K562 (cell line): ENCODE results near the gene ETS1. TPM values are rescaled to one million over a fixed set of nuclear protein-coding genes. Genes with fewer than 3 reads are reported as not detected.

Experiments
- ATAC-seq: fragments of 200-7000 bp; cut with Tn5 transposase; 3 replicates; pipeline ENCODE4 v1.9.1; 2020; ENCODE audit warnings: moderate library complexity
- BruUV-seq: library from RNA; stranded (reverse); fragments of 400-500 nt; replicated peaks from 2 replicates; lab custom pipeline; 2021; lab: Mats Ljungman, UMichigan
- CTCF ChIA-PET: fragments of 300-600 bp; formaldehyde crosslinking; extraction: SDS; loops from one replicate; lab custom pipeline; 2021; ENCODE audit warnings: low intra/inter-chr PET ratio; lab: Yijun Ruan, JAX
- POLR2A ChIA-PET: fragments of 300-600, 350-650 bp; sonication (Branson Sonifier 250); formaldehyde crosslinking; extraction: SDS; loops from one replicate; lab custom pipeline; 2021; ENCODE audit warnings: antibody characterized with exemption, inconsistent platforms; lab: Yijun Ruan, JAX
- DNase-seq, 4 experiments: peaks; one replicate each; pipeline versions ENCODE4 v3.0.0 to v3.0.0-alpha.2; 2011 to 2018; ENCODE audit warnings: low spot score in 3 of 4, mixed read lengths in 3 of 4; ENCODE audit errors: extremely low read depth in 1 of 4
- FAIRE-seq: peaks from 2 replicates; lab custom pipeline; 2011; peaks lifted over from hg19 to GRCh38; lab: Jason Lieb, UNC
- H2AFZ ChIP-seq: 2 replicates; pipeline ENCODE4 v1.6.0; 2011; ENCODE audit warnings: low read depth, low read length, control low read depth, inconsistent platforms
- H3K27ac ChIP-seq: fragments of 200-600 bp; 3 replicates; pipeline ENCODE4 v1.8.0; 2011; ENCODE audit warnings: low read depth, mild to moderate bottlenecking, control low read depth, inconsistent platforms, low read length, moderate library complexity, mixed read lengths; ENCODE audit errors: extremely low read depth
- H3K27me3 ChIP-seq, 2 experiments: fragments of 300-600 bp in 1 of 2; 2 replicates in 1 of 2; 3 replicates in 1 of 2; pipeline versions ENCODE4 v1.6.0 to v1.8.0; 2011; ENCODE audit warnings: inconsistent platforms in 2 of 2, low read length in 2 of 2, mild to moderate bottlenecking in 1 of 2, mixed read lengths in 1 of 2, moderate library complexity in 1 of 2; ENCODE audit not compliant: control insufficient read depth in 2 of 2, insufficient read depth in 2 of 2
- H3K36me3 ChIP-seq: fragments of 300-600 bp; 3 replicates; pipeline ENCODE4 v1.8.0; 2011; ENCODE audit warnings: mild to moderate bottlenecking, low read length, inconsistent platforms; ENCODE audit not compliant: control insufficient read depth, insufficient read depth
- H3K4me1 ChIP-seq, 2 experiments: fragments of 200-600 bp in 1 of 2; replicated peaks in 1 of 2; 2 replicates in 1 of 2; 3 replicates in 1 of 2; pipeline versions ENCODE4 v1.5.1 to v1.8.0; 2011; ENCODE audit warnings: inconsistent platforms in 2 of 2, low read length in 2 of 2, mild to moderate bottlenecking in 1 of 2, mixed read lengths in 1 of 2, moderate library complexity in 1 of 2; ENCODE audit not compliant: control insufficient read depth in 2 of 2, insufficient read depth in 2 of 2
- H3K4me2 ChIP-seq: 2 replicates; pipeline ENCODE4 v1.6.1; 2011; ENCODE audit warnings: low read length, control low read depth, inconsistent platforms, mixed read lengths; ENCODE audit not compliant: insufficient read depth
- H3K4me3 ChIP-seq: fragments of 200-600 bp; sonication (generic), shearing (Covaris generic); 2 replicates; pipeline ENCODE4 v1.5.1; 2016; ENCODE audit warnings: control low read depth, inconsistent platforms
- H3K79me2 ChIP-seq: fragments of 200-600 bp; 3 replicates; pipeline ENCODE4 v1.8.0; 2011; ENCODE audit warnings: low read length, inconsistent platforms; ENCODE audit not compliant: control insufficient read depth, insufficient read depth
- H3K9ac ChIP-seq, 2 experiments: 2 replicates each; pipeline versions ENCODE4 v1.6.0 to v1.6.1; 2011; ENCODE audit warnings: low read depth in 2 of 2, low read length in 2 of 2, control low read depth in 1 of 2, inconsistent platforms in 1 of 2, mild to moderate bottlenecking in 1 of 2, mixed read lengths in 1 of 2; ENCODE audit not compliant: insufficient read depth in 1 of 2
- H3K9me1 ChIP-seq: one replicate; pipeline ENCODE4 v1.6.0; 2011; ENCODE audit warnings: inconsistent platforms, mild to moderate bottlenecking, low read length, moderate library complexity; ENCODE audit not compliant: control insufficient read depth, insufficient read depth
- H3K9me3 ChIP-seq: replicated peaks from 2 replicates; pipeline ENCODE4 v1.5.1; 2011; ENCODE audit warnings: low read depth, low read length, inconsistent platforms; ENCODE audit not compliant: control insufficient read depth, insufficient read depth
- H4K20me1 ChIP-seq: replicated peaks from 2 replicates; pipeline ENCODE4 v1.6.1; 2011; ENCODE audit warnings: low read length, inconsistent platforms, mixed read lengths; ENCODE audit not compliant: control insufficient read depth, insufficient read depth
- BCOR ChIP-seq: fragments of 450-650 bp; IDR thresholded peaks from 2 replicates; pipeline ENCODE4 v1.6.1; 2016
- CCNT2 ChIP-seq: IDR thresholded peaks from 2 replicates; pipeline ENCODE4 v1.6.1; 2011; ENCODE audit warnings: borderline replicate concordance, low read depth, mild to moderate bottlenecking, moderate library complexity, mixed read lengths, low read length; ENCODE audit not compliant: insufficient read length; ENCODE audit errors: extremely low read depth
- WGBS: fragments of 100-300 bp; shearing (Covaris generic); methylation state at CpG from one replicate; pipeline ENCODE4 v1.1.6; 2016; ENCODE audit warnings: low coverage, mixed read lengths; ENCODE audit not compliant: insufficient coverage; ENCODE audit errors: missing lambda C conversion rate; 5-methylcytosine and 5-hydroxymethylcytosine counted together
- in situ Hi-C: fragments of 300-500 bp; cut with MboI; formaldehyde crosslinking; loops from 4 replicates; pipeline ENCODE4 v1.15.0; 2018; ENCODE audit warnings: inconsistent platforms, mixed read lengths
- intact Hi-C: fragments of 100-400 bp; cut with micrococcal nuclease; formaldehyde crosslinking; loops from 2 replicates; pipeline ENCODE4 v1.14.2; 2022
- polyA plus RNA-seq, 8 experiments: library from polyadenylated mRNA; depleted of rRNA in 4 of 8; stranded (reverse) in 5 of 8; unstranded in 3 of 8; fragments of >200 nt; fragmentation: Nextera tagmentation in 2 of 8; fragmentation: Illumina TruSeq in 1 of 8; extraction: Ambion mirVana in 2 of 8; extraction: Trizol in 1 of 8; gene quantifications; 2 replicates each; pipeline versions ENCODE4 v1.2.1 to v1.2.3, GENCODE V29; 2011 to 2014; ENCODE audit warnings: inconsistent platforms in 1 of 8, missing spikeins in 1 of 8
- total RNA-seq, 7 experiments: library from RNA; depleted of rRNA in 6 of 7; stranded (reverse); fragments of >200 nt in 6 of 7; fragmentation: Illumina TruSeq in 2 of 7; extraction: Trizol in 2 of 7; gene quantifications; 2 replicates each; pipeline versions ENCODE4 v1.2.1 to v1.2.3, GENCODE V29; 2011 to 2021; ENCODE audit warnings: low replicate concordance in 1 of 7
- TF ChIP-seq, protein P1 (sequence below): IDR thresholded peaks from 3 replicates; pipeline ENCODE4 v1.6.1; 2011; ENCODE audit warnings: borderline replicate concordance, mild to moderate bottlenecking; ENCODE audit not compliant: insufficient read length, insufficient read depth
- TF ChIP-seq, protein P2 (sequence below): fragments of 450-650 bp; IDR thresholded peaks from 2 replicates; pipeline ENCODE4 v1.6.1; 2016; ENCODE audit warnings: low read depth, mild to moderate bottlenecking, moderate library complexity

Gene ETS1
- total and polyA plus RNA-seq, 9 of the 15 experiments (the other 6 are each of a cell fraction or from before 2014, with no cell fraction given) = 0.04 to 1.4 (median 0.23) TPM

DNA sequence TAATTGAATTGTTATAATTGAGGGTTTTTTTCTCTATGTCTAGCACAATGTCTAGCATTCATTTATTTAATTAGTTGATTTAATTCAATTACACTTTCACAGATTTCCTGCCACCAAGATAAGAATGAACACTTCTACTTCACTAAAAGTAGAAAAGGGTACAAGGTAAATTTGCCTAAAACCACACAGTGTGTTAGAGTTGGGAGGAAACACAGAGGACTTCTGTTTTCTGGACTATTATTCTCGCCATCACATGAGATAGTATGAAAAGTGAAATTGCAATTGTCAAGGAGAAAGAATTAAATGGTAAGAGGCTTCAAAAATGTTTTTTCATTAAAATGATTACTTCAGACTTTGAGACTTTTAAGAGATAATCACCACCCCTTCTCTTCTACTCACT lies 109.5 kb downstream of the ETS1 start:
- in situ Hi-C loops (no loop called here), intact Hi-C loops (no loop called here)
- Histone ChIP-seq H4K20me1 (no peaks in the 10 kb centered on the region), H3K4me2 (no peak overlapping the region), H3K9ac (no peak overlapping the region), H3K27ac (no peak overlapping the region), H2AFZ (no peak overlapping the region), H3K79me2 (no peaks in the 10 kb centered on the region), H3K4me3 (no peak overlapping the region), H3K9me1 (no peaks in the 10 kb centered on the region), H3K9me3 (no peaks in the 10 kb centered on the region), H3K36me3 (no peaks in the 10 kb centered on the region), H3K27me3 (peaks cover 0 to 4% of the 10 kb centered on the region in 2 experiments; a peak in 1 of 5 replicates), H3K4me1 (peaks cover 0 to 6% of the 10 kb centered on the region in 2 experiments; a peak in 3 of 5 replicates)
- 0% methylated on average over 1 of the region's 1 CpG for WGBS
- ChIA-PET CTCF (no interaction called here), POLR2A (no interaction called here)
- no peak for FAIRE-seq
- TF ChIP-seq, protein P1, sequence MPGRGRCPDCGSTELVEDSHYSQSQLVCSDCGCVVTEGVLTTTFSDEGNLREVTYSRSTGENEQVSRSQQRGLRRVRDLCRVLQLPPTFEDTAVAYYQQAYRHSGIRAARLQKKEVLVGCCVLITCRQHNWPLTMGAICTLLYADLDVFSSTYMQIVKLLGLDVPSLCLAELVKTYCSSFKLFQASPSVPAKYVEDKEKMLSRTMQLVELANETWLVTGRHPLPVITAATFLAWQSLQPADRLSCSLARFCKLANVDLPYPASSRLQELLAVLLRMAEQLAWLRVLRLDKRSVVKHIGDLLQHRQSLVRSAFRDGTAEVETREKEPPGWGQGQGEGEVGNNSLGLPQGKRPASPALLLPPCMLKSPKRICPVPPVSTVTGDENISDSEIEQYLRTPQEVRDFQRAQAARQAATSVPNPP = no peak
- TF ChIP-seq BCOR (no peak), CCNT2 (no peak)
- TF ChIP-seq, protein P2, sequence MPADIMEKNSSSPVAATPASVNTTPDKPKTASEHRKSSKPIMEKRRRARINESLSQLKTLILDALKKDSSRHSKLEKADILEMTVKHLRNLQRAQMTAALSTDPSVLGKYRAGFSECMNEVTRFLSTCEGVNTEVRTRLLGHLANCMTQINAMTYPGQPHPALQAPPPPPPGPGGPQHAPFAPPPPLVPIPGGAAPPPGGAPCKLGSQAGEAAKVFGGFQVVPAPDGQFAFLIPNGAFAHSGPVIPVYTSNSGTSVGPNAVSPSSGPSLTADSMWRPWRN = no peak
- ATAC-seq = no peak
- no peak for DNase-seq
- BruUV-seq = no TSS peak
